K562 (cell line): ENCODE results near the gene SLC26A1. TPM values are rescaled to one million over a fixed set of nuclear protein-coding genes. Genes with fewer than 3 reads are reported as not detected.

Experiments
- CREB3L1 ChIP-seq: fragments of 450-650 bp; IDR thresholded peaks from 2 replicates; pipeline ENCODE4 v1.6.1; 2014; ENCODE audit warnings: low read depth, mild to moderate bottlenecking, moderate library complexity, borderline replicate concordance
- DDX20 ChIP-seq: fragments of 450-650 bp; IDR thresholded peaks from 2 replicates; pipeline ENCODE4 v1.6.1; 2016; ENCODE audit warnings: missing genetic modification characterization, low read depth, mild to moderate bottlenecking, missing compliant biosample characterization, moderate library complexity
- DLX4 ChIP-seq: fragments of 250-450 bp; sonication (Bioruptor Pico); IDR thresholded peaks from 2 replicates; pipeline ENCODE4 v1.6.1; 2021; ENCODE audit warnings: mild to moderate bottlenecking
- GMEB1 ChIP-seq: fragments of 250-450 bp; sonication (Bioruptor Pico); IDR thresholded peaks from 2 replicates; pipeline ENCODE4 v1.4.0; 2020; ENCODE audit warnings: mild to moderate bottlenecking
- GTF2A2 ChIP-seq: IDR thresholded peaks from 2 replicates; pipeline ENCODE4 v1.6.1; 2016; ENCODE audit warnings: mild to moderate bottlenecking, missing genetic modification characterization, missing compliant biosample characterization
- HLTF ChIP-seq: fragments of 450-650 bp; IDR thresholded peaks from 2 replicates; pipeline ENCODE4 v1.6.1; 2016
- HOXB6 ChIP-seq: fragments of 250-450 bp; sonication (Bioruptor Pico); IDR thresholded peaks from 2 replicates; pipeline ENCODE4 v1.5.1; 2022; ENCODE audit warnings: mild to moderate bottlenecking, borderline replicate concordance
- LCOR ChIP-seq: sonication (generic); formaldehyde crosslinking; IDR thresholded peaks from 2 replicates; pipeline ENCODE4 v1.8.0; 2022; ENCODE audit warnings: mild to moderate bottlenecking, missing genetic modification reagents
- MEIS2 ChIP-seq: fragments of 450-650 bp; IDR thresholded peaks from 2 replicates; pipeline ENCODE4 v1.6.1; 2014; ENCODE audit warnings: mild to moderate bottlenecking; ENCODE audit not compliant: partially characterized antibody
- PHB2 ChIP-seq: fragments of 450-650 bp; IDR thresholded peaks from 2 replicates; pipeline ENCODE4 v1.6.1; 2017; ENCODE audit warnings: low read depth
- PRPF4 ChIP-seq: fragments of 200-400 bp; formaldehyde crosslinking; IDR thresholded peaks from one replicate; pipeline ENCODE4 v1.6.1; 2017; ENCODE audit warnings: low read length, low read depth, mild to moderate bottlenecking; ENCODE audit not compliant: insufficient read depth, poor library complexity, severe bottlenecking
- PTRF ChIP-seq: fragments of 450-650 bp; IDR thresholded peaks from 2 replicates; pipeline ENCODE4 v1.6.1; 2016; ENCODE audit warnings: mild to moderate bottlenecking, missing genetic modification characterization, missing compliant biosample characterization
- RBM17 ChIP-seq: fragments of 200-400 bp; formaldehyde crosslinking; IDR thresholded peaks from 2 replicates; pipeline ENCODE4 v1.6.1; 2017; ENCODE audit warnings: low read depth, mild to moderate bottlenecking, low read length, borderline replicate concordance
- SLC30A9 ChIP-seq: fragments of 250-450 bp; sonication (Bioruptor Pico); IDR thresholded peaks from 2 replicates; pipeline ENCODE4 v1.8.0; 2022; ENCODE audit warnings: mild to moderate bottlenecking, moderate library complexity
- XRCC5 ChIP-seq: fragments of 200-400 bp; formaldehyde crosslinking; IDR thresholded peaks from 2 replicates; pipeline ENCODE4 v1.6.1; 2017; ENCODE audit warnings: low read depth, mild to moderate bottlenecking, low read length
- ZNF24 ChIP-seq: fragments of 450-650 bp; IDR thresholded peaks from 2 replicates; pipeline ENCODE4 v1.6.1; 2016
- ZNF395 ChIP-seq: fragments of 200-800 bp; sonication (Bioruptor generic); IDR thresholded peaks from 2 replicates; pipeline ENCODE4 v1.6.1; 2017; ENCODE audit warnings: missing genetic modification characterization, missing compliant biosample characterization
- polyA plus RNA-seq, 8 experiments: library from polyadenylated mRNA; depleted of rRNA in 4 of 8; stranded (reverse) in 5 of 8; unstranded in 3 of 8; fragments of >200 nt; fragmentation: Nextera tagmentation in 2 of 8; fragmentation: Illumina TruSeq in 1 of 8; extraction: Ambion mirVana in 2 of 8; extraction: Trizol in 1 of 8; gene quantifications; 2 replicates each; pipeline versions ENCODE4 v1.2.1 to v1.2.3, GENCODE V29; 2011 to 2014; ENCODE audit warnings: inconsistent platforms in 1 of 8, missing spikeins in 1 of 8
- total RNA-seq, 7 experiments: library from RNA; depleted of rRNA in 6 of 7; stranded (reverse); fragments of >200 nt in 6 of 7; fragmentation: Illumina TruSeq in 2 of 7; extraction: Trizol in 2 of 7; gene quantifications; 2 replicates each; pipeline versions ENCODE4 v1.2.1 to v1.2.3, GENCODE V29; 2011 to 2021; ENCODE audit warnings: low replicate concordance in 1 of 7
- TF ChIP-seq, protein P1 (sequence below): IDR thresholded peaks from 2 replicates; pipeline ENCODE4 v1.6.1; 2012; ENCODE audit warnings: low read depth, low read length, improper control_type of control experiment, borderline replicate concordance
- TF ChIP-seq, protein P2 (sequence below): fragments of 450-650 bp; IDR thresholded peaks from 2 replicates; pipeline ENCODE4 v1.6.1; 2016; ENCODE audit warnings: borderline replicate concordance

The SLC26A1 gene
- total and polyA plus RNA-seq, 9 of the 15 experiments (the other 6 are each of a cell fraction or from before 2014, with no cell fraction given) = 0.11 to 4.2 (median 0.95) TPM

DNA sequence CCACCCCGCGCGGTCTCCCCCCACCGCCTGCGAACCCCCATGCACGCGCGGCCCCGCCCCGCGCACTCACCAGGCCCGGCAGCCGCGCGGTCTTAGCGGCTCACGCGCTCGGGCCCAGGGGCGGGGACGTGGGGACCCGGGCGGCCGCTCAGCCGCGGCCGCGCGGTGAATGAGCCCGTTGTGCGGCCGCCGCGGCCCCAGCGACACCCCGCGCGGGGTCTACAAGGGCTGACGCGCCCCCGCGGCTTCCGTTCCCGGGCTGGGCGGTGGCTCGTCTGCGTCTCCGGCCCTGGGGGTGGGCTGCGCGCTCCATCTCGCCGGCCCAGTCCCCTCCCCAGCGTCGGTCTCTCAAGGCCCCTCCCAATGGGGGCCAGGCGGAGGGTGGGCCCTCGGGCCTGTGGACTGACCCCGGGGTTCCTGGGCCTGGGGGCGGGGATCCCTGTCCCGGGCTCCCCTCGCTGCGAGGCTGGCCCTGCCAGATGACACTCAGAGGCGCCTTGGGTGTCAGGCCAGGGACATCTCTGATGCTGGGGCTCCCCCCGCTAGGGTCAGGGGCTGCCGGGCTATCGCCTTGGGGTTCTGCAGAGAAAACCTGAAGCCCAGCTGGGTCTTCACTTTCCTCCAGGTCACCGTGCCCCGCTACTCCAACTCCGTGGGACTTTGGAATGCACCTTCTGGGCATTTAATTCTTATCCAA lies 4.3 kb upstream of the SLC26A1 start (continued):
- TF ChIP-seq DLX4 (CRISPR knock-in tag) = no peak
- 0 out of 2 replicates have a peak, but pooled peaks have one; percentile 19 for TF ChIP-seq CREB3L1
- no peak for TF ChIP-seq LCOR (CRISPR knock-in tag)
- TF ChIP-seq MEIS2 = no peak
- TF ChIP-seq SLC30A9 = no peak
- no peak; the same call in 1 of the 2 replicates for TF ChIP-seq ZNF395 (CRISPR knock-in tag)
- no peak for TF ChIP-seq HLTF
- no peak for TF ChIP-seq PHB2
- TF ChIP-seq XRCC5 = no peak
- no peak for TF ChIP-seq RBM17
- TF ChIP-seq GMEB1 (CRISPR knock-in tag) = 0 out of 2 replicates have a peak, but pooled peaks have one; percentile 20
- TF ChIP-seq GTF2A2 (tag) = no peak
- TF ChIP-seq ZNF24 = no peak
- TF ChIP-seq PRPF4 = no peak
- TF ChIP-seq, protein P1, sequence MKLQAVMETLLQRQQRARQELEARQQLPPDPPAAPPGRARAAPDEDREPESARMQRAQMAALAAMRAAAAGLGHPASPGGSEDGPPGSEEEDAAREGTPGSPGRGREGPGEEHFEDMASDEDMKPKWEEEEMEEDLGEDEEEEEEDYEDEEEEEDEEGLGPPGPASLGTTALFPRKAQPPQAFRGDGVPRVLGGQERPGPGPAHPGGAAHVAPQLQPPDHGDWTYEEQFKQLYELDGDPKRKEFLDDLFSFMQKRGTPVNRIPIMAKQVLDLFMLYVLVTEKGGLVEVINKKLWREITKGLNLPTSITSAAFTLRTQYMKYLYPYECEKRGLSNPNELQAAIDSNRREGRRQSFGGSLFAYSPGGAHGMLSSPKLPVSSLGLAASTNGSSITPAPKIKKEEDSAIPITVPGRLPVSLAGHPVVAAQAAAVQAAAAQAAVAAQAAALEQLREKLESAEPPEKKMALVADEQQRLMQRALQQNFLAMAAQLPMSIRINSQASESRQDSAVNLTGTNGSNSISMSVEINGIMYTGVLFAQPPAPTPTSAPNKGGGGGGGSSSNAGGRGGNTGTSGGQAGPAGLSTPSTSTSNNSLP = no peak
- no peak for TF ChIP-seq DDX20 (tag)
- no peak for TF ChIP-seq HOXB6 (CRISPR knock-in tag)
- TF ChIP-seq PTRF (tag) = no peak
- TF ChIP-seq, protein P2, sequence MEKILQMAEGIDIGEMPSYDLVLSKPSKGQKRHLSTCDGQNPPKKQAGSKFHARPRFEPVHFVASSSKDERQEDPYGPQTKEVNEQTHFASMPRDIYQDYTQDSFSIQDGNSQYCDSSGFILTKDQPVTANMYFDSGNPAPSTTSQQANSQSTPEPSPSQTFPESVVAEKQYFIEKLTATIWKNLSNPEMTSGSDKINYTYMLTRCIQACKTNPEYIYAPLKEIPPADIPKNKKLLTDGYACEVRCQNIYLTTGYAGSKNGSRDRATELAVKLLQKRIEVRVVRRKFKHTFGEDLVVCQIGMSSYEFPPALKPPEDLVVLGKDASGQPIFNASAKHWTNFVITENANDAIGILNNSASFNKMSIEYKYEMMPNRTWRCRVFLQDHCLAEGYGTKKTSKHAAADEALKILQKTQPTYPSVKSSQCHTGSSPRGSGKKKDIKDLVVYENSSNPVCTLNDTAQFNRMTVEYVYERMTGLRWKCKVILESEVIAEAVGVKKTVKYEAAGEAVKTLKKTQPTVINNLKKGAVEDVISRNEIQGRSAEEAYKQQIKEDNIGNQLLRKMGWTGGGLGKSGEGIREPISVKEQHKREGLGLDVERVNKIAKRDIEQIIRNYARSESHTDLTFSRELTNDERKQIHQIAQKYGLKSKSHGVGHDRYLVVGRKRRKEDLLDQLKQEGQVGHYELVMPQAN = no peak
